Cardiac muscle cell (in vitro differentiated cells and primary cell): ENCODE measurements around the gene BNIP2. TPM values are rescaled to one million over a fixed set of nuclear protein-coding genes. Genes with fewer than 3 reads are reported as not detected.

ENCODE experiments used
- DNase-seq, 2 donors: peaks; one replicate each; pipeline versions ENCODE4 v3.0.0 to v3.0.0-alpha.2; 2010 to 2017; ENCODE audit warnings: low read depth in 1 of 2, low spot score in 1 of 2
- H3K27ac ChIP-seq: fragments of 200-600 bp; sonication (generic); 2 replicates; pipeline ENCODE4 v1.5.1; 2016
- H3K27me3 ChIP-seq: fragments of 200-600 bp; sonication (generic); 2 replicates; pipeline ENCODE4 v1.6.0; 2016; ENCODE audit warnings: control low read depth
- H3K36me3 ChIP-seq: fragments of 200-600 bp; sonication (generic); 2 replicates; pipeline ENCODE4 v1.5.1; 2016; ENCODE audit warnings: control low read depth
- H3K4me1 ChIP-seq: fragments of 200-600 bp; sonication (generic); 2 replicates; pipeline ENCODE4 v1.8.1; 2017; ENCODE audit warnings: low read depth, mild to moderate bottlenecking, mixed run types
- H3K4me3 ChIP-seq: fragments of 200-600 bp; sonication (generic); 2 replicates; pipeline ENCODE4 v1.5.1; 2016; ENCODE audit warnings: mild to moderate bottlenecking
- H3K9me3 ChIP-seq: fragments of 200-600 bp; sonication (generic); 2 replicates; pipeline ENCODE4 v1.5.1; 2017; ENCODE audit warnings: low read depth, mild to moderate bottlenecking, control low read depth
- polyA plus RNA-seq: library from polyadenylated mRNA; unstranded; fragments of >200 nt; fragmentation: Nextera tagmentation; extraction: Ambion mirVana; gene quantifications from 2 replicates; pipeline ENCODE4 v1.2.1, GENCODE V29; 2016
- total RNA-seq: library from RNA; depleted of rRNA; stranded (reverse); fragments of >200 nt; gene quantifications from 2 replicates; pipeline ENCODE4 v1.2.3, GENCODE V29; 2016
- TF ChIP-seq, protein P1 (sequence below): IDR thresholded peaks from 2 replicates; pipeline ENCODE4 v1.5.1; 2012; ENCODE audit warnings: low read depth, mild to moderate bottlenecking, low read length

BNIP2 gene
- total and polyA plus RNA-seq, 2 experiments from 2014 or later, result 72.2 to 150 TPM

DNA sequence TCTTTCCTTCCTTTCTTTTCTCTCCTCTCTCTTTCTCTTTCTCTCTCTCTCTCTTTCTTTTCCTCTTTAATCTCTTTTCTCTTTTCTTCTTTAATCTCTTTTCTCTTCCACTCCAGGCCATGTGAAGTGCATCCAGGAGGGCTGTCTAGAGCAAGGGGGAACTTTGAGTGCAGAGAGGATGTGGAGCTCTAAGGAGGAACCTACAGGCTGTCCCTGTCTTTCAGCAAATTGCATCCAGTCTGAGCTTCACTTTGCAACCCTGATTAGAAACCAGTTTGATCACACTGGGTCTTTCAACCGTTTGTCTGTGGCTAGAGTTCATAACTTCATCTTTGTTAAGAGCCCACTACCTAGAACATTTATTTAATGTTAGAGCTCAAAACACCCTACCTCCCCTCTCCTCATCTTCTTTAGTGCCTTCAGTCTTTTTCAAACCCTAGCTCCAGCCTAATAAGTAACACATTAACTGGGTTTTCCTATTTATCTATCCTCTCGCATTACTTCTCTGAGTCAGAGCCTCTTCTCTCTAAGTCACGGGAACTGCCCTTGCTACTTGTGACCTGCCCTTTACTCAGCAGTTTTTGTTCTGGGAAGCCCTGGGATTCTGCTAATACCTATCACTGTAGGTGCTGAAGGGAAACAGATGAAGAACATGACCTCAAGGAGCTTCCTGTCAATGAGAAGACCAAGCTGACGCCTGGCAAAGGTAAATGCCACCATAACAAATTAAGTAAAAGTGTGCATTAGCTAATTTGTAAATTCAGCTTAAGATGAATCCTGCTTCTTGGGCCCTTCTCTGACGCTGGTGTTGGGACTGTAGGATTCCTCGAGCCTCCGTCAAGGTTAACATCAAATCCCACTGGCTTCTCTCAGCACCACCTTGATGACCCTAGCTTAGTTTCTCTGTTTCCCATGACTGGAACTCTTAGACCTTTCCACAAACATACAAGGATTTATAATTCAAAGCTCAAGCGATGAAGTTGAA is 77.6 kb downstream of the BNIP2 start, which contains the start of gene GCNT3:
Gene GCNT3 (plus strand): TSS at position 508 of the 985 bp plus-strand sequence. CDS start 6,456 bp downstream, outside the sequence.
- Histone ChIP-seq H3K27ac (no peak within 1 kb of the TSS), H3K9me3 (no peaks in the 10 kb centered on the region), H3K36me3 (no peaks in the 10 kb centered on the region), H3K4me3 (no peak within 1 kb of the TSS), H3K4me1 (no peaks in the 10 kb centered on the region), H3K27me3 (no peaks in the 10 kb centered on the region)
- TF ChIP-seq, protein P1, sequence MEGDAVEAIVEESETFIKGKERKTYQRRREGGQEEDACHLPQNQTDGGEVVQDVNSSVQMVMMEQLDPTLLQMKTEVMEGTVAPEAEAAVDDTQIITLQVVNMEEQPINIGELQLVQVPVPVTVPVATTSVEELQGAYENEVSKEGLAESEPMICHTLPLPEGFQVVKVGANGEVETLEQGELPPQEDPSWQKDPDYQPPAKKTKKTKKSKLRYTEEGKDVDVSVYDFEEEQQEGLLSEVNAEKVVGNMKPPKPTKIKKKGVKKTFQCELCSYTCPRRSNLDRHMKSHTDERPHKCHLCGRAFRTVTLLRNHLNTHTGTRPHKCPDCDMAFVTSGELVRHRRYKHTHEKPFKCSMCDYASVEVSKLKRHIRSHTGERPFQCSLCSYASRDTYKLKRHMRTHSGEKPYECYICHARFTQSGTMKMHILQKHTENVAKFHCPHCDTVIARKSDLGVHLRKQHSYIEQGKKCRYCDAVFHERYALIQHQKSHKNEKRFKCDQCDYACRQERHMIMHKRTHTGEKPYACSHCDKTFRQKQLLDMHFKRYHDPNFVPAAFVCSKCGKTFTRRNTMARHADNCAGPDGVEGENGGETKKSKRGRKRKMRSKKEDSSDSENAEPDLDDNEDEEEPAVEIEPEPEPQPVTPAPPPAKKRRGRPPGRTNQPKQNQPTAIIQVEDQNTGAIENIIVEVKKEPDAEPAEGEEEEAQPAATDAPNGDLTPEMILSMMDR, result no peak
- DNase-seq, result peak in 1 of 2 donors; percentile 17

DNA sequence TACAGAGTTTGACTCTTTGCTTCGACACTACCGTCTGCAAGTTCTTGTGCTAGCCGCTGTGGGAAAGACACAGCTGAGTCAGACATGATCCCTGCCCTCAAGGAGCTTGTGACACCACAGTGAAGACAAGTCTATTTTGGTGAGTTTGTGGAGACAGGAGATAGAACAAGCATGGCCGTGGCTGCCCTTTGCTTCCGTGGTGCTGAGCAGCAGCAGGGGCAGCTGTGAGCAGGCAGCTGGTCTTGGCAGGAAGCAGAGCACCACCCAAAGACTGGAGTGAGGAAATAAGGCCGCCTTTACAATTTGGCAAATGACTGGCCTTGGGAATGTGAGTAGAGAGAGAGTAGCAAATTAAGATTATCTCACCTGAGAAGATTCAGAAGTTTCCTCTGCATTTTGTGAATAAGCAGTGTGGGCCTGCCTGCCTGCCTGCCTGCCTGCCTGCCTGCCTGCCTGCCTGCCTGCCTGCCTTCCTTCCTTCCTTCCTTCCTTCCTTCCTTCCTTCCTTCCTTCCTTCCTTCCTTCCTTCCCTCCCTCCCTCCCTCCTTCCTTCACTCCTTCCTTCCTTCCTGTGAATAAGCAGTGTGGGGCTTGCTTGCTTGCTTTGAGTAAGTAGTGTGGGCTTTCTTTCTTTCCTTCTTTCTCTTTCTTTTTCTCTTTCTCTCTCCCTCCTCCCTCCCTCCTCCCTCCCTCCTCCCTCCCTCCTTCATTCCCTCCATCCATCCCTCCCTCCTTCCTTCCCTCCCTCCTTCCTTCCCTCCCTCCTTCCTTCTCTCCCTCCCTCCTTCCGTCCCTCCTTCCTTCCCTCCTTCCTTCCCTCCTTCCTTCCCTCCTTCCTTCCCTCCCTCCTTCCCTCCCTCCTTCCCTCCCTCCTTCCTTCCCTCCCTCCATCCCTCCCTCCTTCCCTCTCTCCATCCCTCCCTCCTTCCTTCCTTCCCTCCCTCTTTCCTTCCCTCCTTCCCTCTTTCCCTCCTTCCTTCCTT is 79.1 kb downstream of the BNIP2 start:
- H3K36me3 ChIP-seq, result no peaks in the 10 kb centered on the region
- H3K27me3 ChIP-seq, result no peaks in the 10 kb centered on the region
- no peaks in the 10 kb centered on the region for H3K9me3 ChIP-seq
- no peaks in the 10 kb centered on the region for H3K4me1 ChIP-seq
- no peak overlapping the region for H3K4me3 ChIP-seq
- no peak overlapping the region for H3K27ac ChIP-seq
- TF ChIP-seq, protein P1, result no peak
- peak in 1 of 2 donors; percentile 16 for DNase-seq

Other genes starting within 250 kb of the BNIP2 start
- not detected in 2 replicates for gene GCNT3, start 77.5 kb downstream of the BNIP2 start, total RNA-seq
- 0.23 TPM in 1 of 2 replicates, not detected in the other for gene GCNT3, start 77.5 kb downstream of the BNIP2 start, polyA plus RNA-seq
- gene GTF2A2, start 31.8 kb downstream of the BNIP2 start, total RNA-seq, result 22.2 and 52.1 TPM in 2 replicates
- 227 and 274 TPM in 2 replicates for gene GTF2A2, start 31.8 kb downstream of the BNIP2 start, polyA plus RNA-seq